Hepatocyte (in vitro differentiated cells): ENCODE data around the gene STUB1. TPM values are rescaled to one million over a fixed set of nuclear protein-coding genes. Genes with fewer than 3 reads are reported as not detected.

ENCODE experiments used
- DNase-seq: peaks from one replicate; pipeline ENCODE4 v3.0.0-alpha.2; 2016; ENCODE audit warnings: low spot score
- H2AFZ ChIP-seq: fragments of 200-600 bp; sonication (generic); 2 replicates; pipeline ENCODE4 v1.6.0; 2016; ENCODE audit warnings: antibody characterized with exemption, mild to moderate bottlenecking
- H3K27ac ChIP-seq: fragments of 200-600 bp; sonication (generic); 2 replicates; pipeline ENCODE4 v1.5.1; 2016; ENCODE audit warnings: mild to moderate bottlenecking
- H3K27me3 ChIP-seq: fragments of 200-600 bp; sonication (generic); 2 replicates; pipeline ENCODE4 v1.6.1; 2016
- H3K36me3 ChIP-seq: fragments of 200-600 bp; sonication (generic); replicated peaks from 2 replicates; pipeline ENCODE4 v1.5.1; 2016; ENCODE audit warnings: low read depth; ENCODE audit not compliant: insufficient read depth
- H3K4me1 ChIP-seq: fragments of 200-600 bp; sonication (generic); 2 replicates; pipeline ENCODE4 v1.5.1; 2016; ENCODE audit warnings: mild to moderate bottlenecking, moderate library complexity; ENCODE audit not compliant: insufficient read depth
- H3K4me2 ChIP-seq: fragments of 200-600 bp; sonication (generic); 2 replicates; pipeline ENCODE4 v1.6.0; 2016
- H3K4me3 ChIP-seq: fragments of 200-600 bp; sonication (generic); 2 replicates; pipeline ENCODE4 v1.5.1; 2016; ENCODE audit warnings: mild to moderate bottlenecking
- H3K79me2 ChIP-seq: fragments of 200-600 bp; sonication (generic); 2 replicates; pipeline ENCODE4 v1.6.0; 2017; ENCODE audit warnings: mild to moderate bottlenecking
- H3K9me2 ChIP-seq: fragments of 200-600 bp; sonication (generic); replicated peaks from 2 replicates; pipeline ENCODE4 v1.6.0; 2017; ENCODE audit warnings: mild to moderate bottlenecking; ENCODE audit not compliant: insufficient read depth
- H3K9me3 ChIP-seq: fragments of 200-600 bp; sonication (generic); 2 replicates; pipeline ENCODE4 v1.5.1; 2016; ENCODE audit warnings: low read depth, mild to moderate bottlenecking
- H4K20me1 ChIP-seq: fragments of 200-600 bp; sonication (generic); 2 replicates; pipeline ENCODE4 v1.6.0; 2016; ENCODE audit warnings: mild to moderate bottlenecking; ENCODE audit not compliant: insufficient read depth, poor library complexity, severe bottlenecking
- CTCF ChIP-seq: fragments of 200-600 bp; sonication (generic); IDR thresholded peaks from 2 replicates; pipeline ENCODE4 v1.5.1; 2016; ENCODE audit warnings: antibody characterized with exemption, mild to moderate bottlenecking; ENCODE audit not compliant: poor library complexity
- EZH2 ChIP-seq: fragments of 200-600 bp; sonication (generic); IDR thresholded peaks from 2 replicates; pipeline ENCODE4 v1.6.1; 2016; ENCODE audit warnings: antibody characterized with exemption, mild to moderate bottlenecking, borderline replicate concordance
- EZH2phosphoT487 ChIP-seq: fragments of 200-600 bp; sonication (generic); IDR thresholded peaks from one replicate; pipeline ENCODE4 v1.6.1; 2018; ENCODE audit warnings: antibody characterized with exemption, mild to moderate bottlenecking, low read depth, moderate library complexity; ENCODE audit not compliant: unreplicated experiment, severe bottlenecking
- WGBS: methylation state at CpG from one replicate; pipeline ENCODE4 v1.1.6; 2016; ENCODE audit warnings: low lambda C conversion rate; ENCODE audit errors: missing lambda C conversion rate; 5-methylcytosine and 5-hydroxymethylcytosine counted together
- polyA plus RNA-seq: library from polyadenylated mRNA; unstranded; fragments of >200 nt; fragmentation: Nextera tagmentation; extraction: Ambion mirVana; gene quantifications from 2 replicates; pipeline ENCODE4 v1.2.1, GENCODE V29; 2016
- total RNA-seq: library from RNA; depleted of rRNA; stranded (reverse); fragments of >200 nt; gene quantifications from 2 replicates; pipeline ENCODE4 v1.2.3, GENCODE V29; 2014

STUB1 gene
- total and polyA plus RNA-seq, 2 experiments from 2014 or later: 116 to 249 TPM

- Histone ChIP-seq H3K27me3 (no peaks in the 10 kb centered on the region), H3K9me3 (no peaks in the 10 kb centered on the region), H3K4me1 (peaks cover 27% of the 10 kb centered on the region), H3K27ac (no peak overlapping the region), H3K4me3 (no peak overlapping the region), H3K79me2 (peaks cover 12% of the 10 kb centered on the region), H2AFZ (no peak overlapping the region), H4K20me1 (no peaks in the 10 kb centered on the region), H3K9me2 (no peaks in the 10 kb centered on the region), H3K36me3 (no peaks in the 10 kb centered on the region), H3K4me2 (no peak overlapping the region)
- no peak for DNase-seq
- 97% methylated on average over 57 of the region's 67 CpGs for WGBS
- no peak for TF ChIP-seq CTCF
- TF ChIP-seq EZH2: no peak
- TF ChIP-seq EZH2phosphoT487: no peak
These were observed 47.5 kb upstream of the STUB1 start for GRCh38 chr16:632486-633335.

GRCh38 chr16:633336-634050, 46.7 kb upstream of the STUB1 start:
- H3K4me1 ChIP-seq: peaks cover 32% of the 10 kb centered on the region
- DNase-seq: no peak
- no peaks in the 10 kb centered on the region for H4K20me1 ChIP-seq
- 98% methylated on average over 55 of the region's 74 CpGs for WGBS
- H3K9me2 ChIP-seq: no peaks in the 10 kb centered on the region
- no peak overlapping the region for H3K4me3 ChIP-seq
- no peaks in the 10 kb centered on the region for H3K27me3 ChIP-seq
- no peak for TF ChIP-seq EZH2phosphoT487
- TF ChIP-seq CTCF: no peak
- no peak for TF ChIP-seq EZH2
- no peaks in the 10 kb centered on the region for H3K36me3 ChIP-seq
- peaks cover 12% of the 10 kb centered on the region for H3K79me2 ChIP-seq
- no peak overlapping the region for H3K4me2 ChIP-seq
- H2AFZ ChIP-seq: no peak overlapping the region
- H3K9me3 ChIP-seq: no peaks in the 10 kb centered on the region
- H3K27ac ChIP-seq: no peak overlapping the region

- no peaks in the 10 kb centered on the region for H3K9me2 ChIP-seq
- H3K4me3 ChIP-seq: no peak overlapping the region
- no peaks in the 10 kb centered on the region for H4K20me1 ChIP-seq
- H3K36me3 ChIP-seq: no peaks in the 10 kb centered on the region
- peaks cover 12% of the 10 kb centered on the region for H3K79me2 ChIP-seq
- DNase-seq: no peak
- H3K4me1 ChIP-seq: peaks cover 32% of the 10 kb centered on the region
- TF ChIP-seq EZH2phosphoT487: no peak
- TF ChIP-seq CTCF: no peak
- no peak for TF ChIP-seq EZH2
- no peak overlapping the region for H3K4me2 ChIP-seq
- 92% methylated on average over 22 of the region's 22 CpGs for WGBS
- no peaks in the 10 kb centered on the region for H3K27me3 ChIP-seq
- H2AFZ ChIP-seq: no peak overlapping the region
- no peaks in the 10 kb centered on the region for H3K9me3 ChIP-seq
- H3K27ac ChIP-seq: no peak overlapping the region
These were observed 46.0 kb upstream of the STUB1 start for GRCh38 chr16:634051-634670.
